HG03196 (cell line): ENCODE results near the gene TCEANC2.

Experiments used
- ATAC-seq: cut with Tn5 transposase; IDR thresholded peaks from one replicate; pipeline ENCODE4 v1.9.1; 2021; ENCODE audit not compliant: unreplicated experiment

The TCEANC2 gene

GRCh38 chr1:54131419-54131818 is 78.0 kb downstream of the TCEANC2 start:
- no peak for ATAC-seq

GRCh38 chr1:54132495-54132894 is 79.1 kb downstream of the TCEANC2 start:
- no peak for ATAC-seq

GRCh38 chr1:54134295-54134694 is 80.9 kb downstream of the TCEANC2 start:
- no peak for ATAC-seq

- no peak for ATAC-seq
These were observed 82.2 kb downstream of the TCEANC2 start for GRCh38 chr1:54135436-54136120.

- ATAC-seq: no peak
These were observed 83.0 kb downstream of the TCEANC2 start for GRCh38 chr1:54136269-54136896.

GRCh38 chr1:54136963-54137533 is 83.6 kb downstream of the TCEANC2 start:
- ATAC-seq: no peak

GRCh38 chr1:54137534-54138061 is 84.2 kb downstream of the TCEANC2 start:
- ATAC-seq: no peak

- no peak for ATAC-seq
These were observed 85.6 kb downstream of the TCEANC2 start for GRCh38 chr1:54138994-54139393.

- ATAC-seq: no peak
These were observed 86.3 kb downstream of the TCEANC2 start for GRCh38 chr1:54139711-54140110.

- ATAC-seq: no peak
These were observed 88.9 kb downstream of the TCEANC2 start for GRCh38 chr1:54142146-54142900.

- ATAC-seq: no peak
These were observed 91.0 kb downstream of the TCEANC2 start for GRCh38 chr1:54144366-54144765.

GRCh38 chr1:54149734-54150133 is 96.3 kb downstream of the TCEANC2 start:
- no peak for ATAC-seq

GRCh38 chr1:54151013-54151412 is 97.6 kb downstream of the TCEANC2 start:
- ATAC-seq: no peak

- ATAC-seq: no peak
These were observed 99.3 kb downstream of the TCEANC2 start, which contains the start of gene CDCP2 for GRCh38 chr1:54152696-54153095. TSS of gene CDCP2 (minus strand) at chr1:54153000. CDS start at chr1:54152922, 78 bp downstream.

- ATAC-seq: no peak
These were observed 100.4 kb downstream of the TCEANC2 start for GRCh38 chr1:54153535-54154439.
